ENCODE measurements around the gene ADD1. TPM values are rescaled to one million over a fixed set of nuclear protein-coding genes. Genes with fewer than 3 reads are reported as not detected.

Gene ADD1
- total RNA-seq, 1 donor from 2014 or later, result 155 TPM

DNA sequence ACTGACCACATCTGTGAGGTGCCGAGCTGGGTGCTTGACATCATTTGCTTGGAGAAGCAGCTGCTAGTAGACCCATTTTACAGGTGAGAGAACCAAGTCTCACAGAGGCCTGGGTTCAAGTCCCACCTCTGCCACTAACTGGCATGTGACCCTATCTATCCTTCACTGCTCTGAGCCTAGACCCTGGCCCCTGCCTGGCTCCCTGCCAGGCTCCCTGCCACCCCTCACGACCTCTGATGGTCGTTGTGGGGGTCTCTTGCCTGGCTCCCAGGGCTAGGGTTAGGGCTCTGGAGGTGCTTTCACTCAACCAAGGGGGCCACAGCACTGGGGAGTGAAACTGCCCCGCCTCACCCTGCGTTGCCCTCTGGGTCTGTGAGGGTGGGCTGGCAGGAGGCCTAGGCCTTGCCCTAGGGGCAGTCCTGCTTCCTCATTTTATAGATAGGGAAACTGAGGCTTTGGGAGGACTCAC lies 7.2 kb upstream of the ADD1 start:
- Histone ChIP-seq H3K4me1 (ENCODE audit: control insufficient read depth in 3 of 3, insufficient read depth in 3 of 3, low read length in 3 of 3) (peaks cover 14 to 16% (median 14%) of the 10 kb centered on the region in 3 donors), H3K9ac (ENCODE audit: low read depth in 1 of 3, low read length in 3 of 3) (no peak overlapping the region), H3K36me3 (ENCODE audit: control insufficient read depth in 3 of 3, insufficient read depth in 3 of 3, low read length in 3 of 3) (peaks cover 25 to 29% (median 28%) of the 10 kb centered on the region in 3 donors), H3K27ac (ENCODE audit: low read depth, low read length) (no peak overlapping the region), H3K4me3 (ENCODE audit: low read length in 3 of 3) (no peak overlapping the region), H3K27me3 (ENCODE audit: control insufficient read depth in 3 of 3, insufficient read depth in 3 of 3, low read length in 3 of 3) (no peaks in the 10 kb centered on the region), H3K9me3 (ENCODE audit: control insufficient read depth in 3 of 3, low read length in 3 of 3) (no peaks in the 10 kb centered on the region)

DNA sequence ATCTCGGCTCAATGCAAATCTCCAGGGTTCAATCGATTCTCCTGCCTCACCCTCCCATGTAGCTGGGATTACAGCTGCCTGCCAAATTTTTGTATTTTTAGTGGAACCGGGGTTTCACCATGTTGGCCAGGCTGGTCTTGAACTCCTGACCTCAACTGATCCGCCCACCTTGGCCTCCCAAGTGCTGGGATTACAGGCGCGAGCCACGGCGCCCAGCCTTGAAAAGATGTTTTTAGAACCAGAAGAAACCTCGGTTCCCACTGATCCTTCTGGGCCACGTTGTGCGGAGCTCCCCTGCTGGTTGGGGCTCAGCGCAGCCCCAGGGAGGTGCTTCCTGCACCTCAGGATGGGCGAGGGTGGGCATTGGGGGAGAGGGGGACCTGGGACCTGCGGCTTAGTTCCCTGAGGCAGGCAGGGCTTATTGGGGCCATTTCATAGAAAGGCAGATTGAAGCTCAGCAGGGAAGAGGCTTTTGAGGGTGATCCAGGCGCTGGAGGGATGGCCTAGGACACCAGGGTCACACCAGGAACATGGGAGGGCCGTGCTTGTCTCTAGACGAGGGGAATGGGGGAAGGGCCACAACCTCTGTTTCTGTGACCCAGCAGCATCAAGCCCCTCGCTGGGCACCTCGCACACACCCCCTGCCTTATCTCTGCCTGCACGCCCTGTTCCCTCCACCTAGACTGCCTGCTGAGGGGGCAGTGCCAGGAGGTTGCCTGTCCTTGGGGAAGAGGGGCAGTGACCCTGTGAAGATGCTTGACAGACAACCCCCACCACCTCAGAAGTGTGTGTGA lies 6.3 kb upstream of the ADD1 start:
- H3K9ac ChIP-seq (ENCODE audit: low read depth in 1 of 3, low read length in 3 of 3), result peak overlapping the region in 2 of 3 donors; percentile 10 to 45
- H3K9me3 ChIP-seq (ENCODE audit: control insufficient read depth in 3 of 3, low read length in 3 of 3), result no peaks in the 10 kb centered on the region
- peaks cover 14 to 16% (median 14%) of the 10 kb centered on the region in 3 donors for H3K4me1 ChIP-seq (ENCODE audit: control insufficient read depth in 3 of 3, insufficient read depth in 3 of 3, low read length in 3 of 3)
- no peak overlapping the region for H3K4me3 ChIP-seq (ENCODE audit: low read length in 3 of 3)
- peaks cover 17 to 24% (median 21%) of the 10 kb centered on the region in 3 donors for H3K36me3 ChIP-seq (ENCODE audit: control insufficient read depth in 3 of 3, insufficient read depth in 3 of 3, low read length in 3 of 3)
- no peaks in the 10 kb centered on the region for H3K27me3 ChIP-seq (ENCODE audit: control insufficient read depth in 3 of 3, insufficient read depth in 3 of 3, low read length in 3 of 3)
- no peak overlapping the region for H3K27ac ChIP-seq (ENCODE audit: low read depth, low read length)

DNA sequence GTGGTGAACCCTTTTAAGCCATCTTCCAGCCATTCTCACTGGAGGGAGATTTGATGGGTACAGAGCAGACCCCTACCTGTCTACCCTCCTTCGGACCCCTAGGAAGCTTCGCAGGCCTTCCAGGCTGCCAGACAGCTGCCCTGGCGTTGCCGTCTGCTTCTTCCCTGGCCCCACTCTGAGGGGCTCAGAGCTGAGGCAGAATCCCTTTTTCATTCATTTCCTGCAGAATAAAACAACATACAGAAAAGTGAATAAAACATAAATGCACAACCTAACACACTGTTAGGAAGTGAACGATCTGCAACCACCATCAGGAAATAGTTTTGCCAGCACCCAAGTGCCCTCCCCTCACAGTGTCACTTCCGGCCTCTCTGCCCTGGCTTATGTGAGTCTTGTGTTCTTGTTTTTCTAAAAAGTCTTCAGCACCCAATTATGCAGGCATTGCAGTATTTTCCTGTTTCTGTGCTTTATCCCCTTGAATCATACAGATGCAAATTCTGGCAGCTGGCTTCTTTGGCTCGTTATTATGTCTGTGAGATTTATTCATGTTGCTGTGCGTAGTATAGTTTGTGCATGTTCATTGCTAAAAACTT lies 5.6 kb upstream of the ADD1 start:
- H3K9ac ChIP-seq (ENCODE audit: low read depth in 1 of 3, low read length in 3 of 3), result peak overlapping the region in 2 of 3 donors; percentile 45 to 51
- H3K4me1 ChIP-seq (ENCODE audit: control insufficient read depth in 3 of 3, insufficient read depth in 3 of 3, low read length in 3 of 3), result peaks cover 20 to 23% (median 20%) of the 10 kb centered on the region in 3 donors
- H3K4me3 ChIP-seq (ENCODE audit: low read length in 3 of 3), result peak overlapping the region in 1 of 3 donors; percentile 10

DNA sequence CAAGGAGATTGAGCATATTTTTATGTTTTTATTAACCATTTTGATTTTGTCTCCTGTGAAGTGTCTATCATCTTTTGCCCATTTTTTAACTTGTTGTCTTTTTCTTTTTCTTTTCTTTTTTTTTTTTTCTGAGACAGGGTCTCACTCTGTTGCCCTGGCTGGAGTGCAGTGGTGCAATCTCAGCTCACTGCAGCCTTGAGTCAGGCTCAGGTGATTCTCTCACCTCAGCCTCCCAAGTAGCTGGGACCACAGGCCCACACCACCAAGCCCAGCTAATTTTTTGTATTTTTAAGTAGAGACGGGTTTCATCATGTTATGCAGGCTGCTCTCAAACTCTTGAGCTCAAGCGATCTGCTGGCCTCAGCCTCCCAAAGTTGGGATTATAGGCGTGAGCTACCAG lies 4.6 kb upstream of the ADD1 start:
- no peak overlapping the region for H3K27ac ChIP-seq (ENCODE audit: low read depth, low read length)
- H3K9ac ChIP-seq (ENCODE audit: low read depth in 1 of 3, low read length in 3 of 3), result no peak overlapping the region
- H3K4me3 ChIP-seq (ENCODE audit: low read length in 3 of 3), result no peak overlapping the region
- no peaks in the 10 kb centered on the region for H3K27me3 ChIP-seq (ENCODE audit: control insufficient read depth in 3 of 3, insufficient read depth in 3 of 3, low read length in 3 of 3)
- peaks cover 1 to 9% (median 9%) of the 10 kb centered on the region in 3 donors for H3K36me3 ChIP-seq (ENCODE audit: control insufficient read depth in 3 of 3, insufficient read depth in 3 of 3, low read length in 3 of 3)
- peaks cover 21 to 23% (median 22%) of the 10 kb centered on the region in 3 donors for H3K4me1 ChIP-seq (ENCODE audit: control insufficient read depth in 3 of 3, insufficient read depth in 3 of 3, low read length in 3 of 3)
- H3K9me3 ChIP-seq (ENCODE audit: control insufficient read depth in 3 of 3, low read length in 3 of 3), result no peaks in the 10 kb centered on the region

More for the DNA sequence above, 5.6 kb upstream of the ADD1 start:
- no peaks in the 10 kb centered on the region for H3K27me3 ChIP-seq (ENCODE audit: control insufficient read depth in 3 of 3, insufficient read depth in 3 of 3, low read length in 3 of 3)
- no peak overlapping the region for H3K27ac ChIP-seq (ENCODE audit: low read depth, low read length)
- peaks cover 11 to 18% (median 16%) of the 10 kb centered on the region in 3 donors for H3K36me3 ChIP-seq (ENCODE audit: control insufficient read depth in 3 of 3, insufficient read depth in 3 of 3, low read length in 3 of 3)
- H3K9me3 ChIP-seq (ENCODE audit: control insufficient read depth in 3 of 3, low read length in 3 of 3), result no peaks in the 10 kb centered on the region

DNA sequence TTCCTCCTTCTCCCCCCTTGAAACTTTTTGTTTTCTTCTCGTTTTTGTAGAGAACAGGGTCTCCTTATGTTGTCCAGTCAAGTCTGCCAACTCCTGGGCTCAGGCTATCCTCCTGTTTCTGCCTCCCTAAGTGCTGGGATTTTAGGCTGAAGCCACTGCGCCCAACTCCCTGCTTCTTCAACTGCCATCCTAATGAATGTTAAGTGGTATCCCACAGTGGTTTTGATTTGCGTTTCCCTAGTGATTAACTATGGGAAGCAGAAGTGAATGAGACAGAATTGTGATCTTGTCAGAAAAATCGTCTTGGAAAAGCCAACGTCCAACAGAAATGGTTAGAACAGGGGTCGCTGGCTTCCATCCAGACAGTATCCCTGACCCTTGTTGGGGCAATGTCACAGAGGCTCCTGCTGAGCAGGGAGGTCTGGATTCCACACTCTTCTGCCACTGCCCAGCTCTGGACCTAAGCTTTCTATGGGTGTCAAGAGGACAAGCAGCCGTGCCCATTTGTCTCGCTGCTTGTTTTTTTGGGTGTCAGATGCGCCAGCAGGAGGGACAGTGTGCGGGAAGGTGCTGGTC lies 869 bp upstream of the ADD1 start:
- Histone ChIP-seq H3K27me3 (ENCODE audit: control insufficient read depth in 3 of 3, insufficient read depth in 3 of 3, low read length in 3 of 3) (no peaks in the 10 kb centered on the region), H3K27ac (ENCODE audit: low read depth, low read length) (peak overlapping the region; percentile 91), H3K9ac (ENCODE audit: low read depth in 1 of 3, low read length in 3 of 3) (peak overlapping the region; percentile 92 to 95 (median 95)), H3K36me3 (ENCODE audit: control insufficient read depth in 3 of 3, insufficient read depth in 3 of 3, low read length in 3 of 3) (no peaks in the 10 kb centered on the region), H3K4me3 (ENCODE audit: low read length in 3 of 3) (peak overlapping the region; percentile 83 to 91 (median 88)), H3K4me1 (ENCODE audit: control insufficient read depth in 3 of 3, insufficient read depth in 3 of 3, low read length in 3 of 3) (peaks cover 24 to 28% (median 26%) of the 10 kb centered on the region in 3 donors), H3K9me3 (ENCODE audit: control insufficient read depth in 3 of 3, low read length in 3 of 3) (no peaks in the 10 kb centered on the region)

DNA sequence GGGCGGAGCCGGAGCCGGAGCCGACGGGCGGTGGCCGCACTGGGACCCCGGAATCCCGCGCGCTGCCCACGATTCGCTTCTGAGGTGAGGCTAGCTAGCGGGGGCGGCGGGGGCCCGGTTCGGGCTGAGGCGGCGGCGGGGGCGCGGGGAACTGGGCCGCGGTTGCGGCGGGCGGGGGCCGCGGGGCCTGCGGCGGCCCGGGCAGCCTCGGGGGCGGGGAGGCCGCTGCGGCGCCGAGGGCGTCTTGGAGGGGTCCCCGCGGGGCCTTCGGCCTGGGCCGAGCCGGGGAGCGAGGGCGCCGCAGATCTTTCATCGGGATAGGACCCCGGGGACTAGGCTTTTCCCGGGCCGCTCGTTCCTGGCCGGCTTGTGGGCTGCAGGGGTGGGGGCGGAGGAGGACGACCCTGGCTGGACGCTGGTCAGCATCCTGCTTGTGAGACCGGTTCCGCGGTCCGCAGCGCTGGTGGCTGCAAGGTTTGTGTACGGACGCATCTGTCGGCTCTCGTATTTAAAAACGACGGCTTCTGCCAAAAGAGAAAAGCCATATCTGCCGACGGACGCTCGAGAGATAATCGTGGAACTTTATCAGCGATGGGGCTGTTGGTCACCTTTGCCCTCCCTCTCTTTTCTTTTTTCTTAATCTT lies 419 bp downstream of the ADD1 start:
- H3K27ac ChIP-seq (ENCODE audit: low read depth, low read length), result peak overlapping the region; percentile 91
- H3K4me3 ChIP-seq (ENCODE audit: low read length in 3 of 3), result peak overlapping the region; percentile 86 to 91 (median 87)
- H3K9ac ChIP-seq (ENCODE audit: low read depth in 1 of 3, low read length in 3 of 3), result peak overlapping the region; percentile 82 to 88 (median 84)
- no peaks in the 10 kb centered on the region for H3K36me3 ChIP-seq (ENCODE audit: control insufficient read depth in 3 of 3, insufficient read depth in 3 of 3, low read length in 3 of 3)
- H3K4me1 ChIP-seq (ENCODE audit: control insufficient read depth in 3 of 3, insufficient read depth in 3 of 3, low read length in 3 of 3), result peaks cover 23 to 34% (median 33%) of the 10 kb centered on the region in 3 donors
- H3K9me3 ChIP-seq (ENCODE audit: control insufficient read depth in 3 of 3, low read length in 3 of 3), result no peaks in the 10 kb centered on the region
- H3K27me3 ChIP-seq (ENCODE audit: control insufficient read depth in 3 of 3, insufficient read depth in 3 of 3, low read length in 3 of 3), result no peaks in the 10 kb centered on the region

DNA sequence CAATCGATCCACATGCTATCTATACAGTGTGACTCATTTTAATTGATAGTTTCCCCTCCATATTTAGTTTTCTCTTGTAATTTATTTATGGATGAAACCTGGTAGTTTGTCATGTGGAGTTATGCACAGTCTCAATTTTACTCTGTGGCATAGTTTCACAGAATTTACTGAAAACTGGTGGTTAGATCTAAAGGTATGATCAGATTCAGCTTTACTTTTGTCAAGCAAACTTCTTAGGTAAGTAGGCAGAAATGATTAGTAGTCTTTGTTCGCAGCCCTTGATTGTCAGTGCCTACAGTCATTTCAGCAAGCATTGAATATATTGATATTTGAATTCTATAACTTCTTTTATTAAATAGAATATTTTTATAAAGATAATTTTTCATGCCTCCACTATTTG lies 2.5 kb downstream of the ADD1 start:
- peaks cover 32 to 46% (median 43%) of the 10 kb centered on the region in 3 donors for H3K4me1 ChIP-seq (ENCODE audit: control insufficient read depth in 3 of 3, insufficient read depth in 3 of 3, low read length in 3 of 3)
- H3K9ac ChIP-seq (ENCODE audit: low read depth in 1 of 3, low read length in 3 of 3), result no peak overlapping the region
- no peaks in the 10 kb centered on the region for H3K9me3 ChIP-seq (ENCODE audit: control insufficient read depth in 3 of 3, low read length in 3 of 3)
- H3K36me3 ChIP-seq (ENCODE audit: control insufficient read depth in 3 of 3, insufficient read depth in 3 of 3, low read length in 3 of 3), result no peaks in the 10 kb centered on the region
- H3K4me3 ChIP-seq (ENCODE audit: low read length in 3 of 3), result no peak overlapping the region
- H3K27ac ChIP-seq (ENCODE audit: low read depth, low read length), result no peak overlapping the region
- no peaks in the 10 kb centered on the region for H3K27me3 ChIP-seq (ENCODE audit: control insufficient read depth in 3 of 3, insufficient read depth in 3 of 3, low read length in 3 of 3)

DNA sequence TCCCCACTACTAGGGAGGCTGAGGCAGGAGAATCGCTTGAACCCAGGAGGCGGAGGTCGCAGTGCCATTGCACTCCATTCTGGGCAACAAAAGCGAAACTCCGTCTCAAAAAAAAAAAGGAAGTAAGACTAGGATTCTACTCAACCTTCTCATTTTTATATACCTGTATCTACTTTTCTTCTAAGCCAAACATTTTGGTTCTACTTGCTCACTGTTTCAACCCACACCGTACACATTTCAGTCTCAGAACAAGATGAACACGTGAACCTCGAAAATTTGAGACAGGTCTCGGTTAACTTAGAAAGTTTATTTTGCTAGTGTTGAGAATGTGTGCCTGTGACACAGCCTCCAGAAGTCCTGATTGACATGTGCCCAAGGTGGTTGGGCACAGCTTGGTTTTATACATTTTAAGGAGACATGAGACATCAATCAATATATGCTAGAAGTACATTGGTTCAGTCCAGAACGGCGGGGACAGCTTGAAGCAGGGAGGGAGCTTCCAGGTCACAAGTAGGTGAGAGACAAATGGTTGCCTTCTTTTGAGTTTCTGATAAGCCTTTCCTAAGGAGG lies 3.7 kb downstream of the ADD1 start:
- H3K4me3 ChIP-seq (ENCODE audit: low read length in 3 of 3), result no peak overlapping the region
- no peaks in the 10 kb centered on the region for H3K9me3 ChIP-seq (ENCODE audit: control insufficient read depth in 3 of 3, low read length in 3 of 3)
- no peaks in the 10 kb centered on the region for H3K36me3 ChIP-seq (ENCODE audit: control insufficient read depth in 3 of 3, insufficient read depth in 3 of 3, low read length in 3 of 3)
- H3K4me1 ChIP-seq (ENCODE audit: control insufficient read depth in 3 of 3, insufficient read depth in 3 of 3, low read length in 3 of 3), result peaks cover 36 to 50% (median 48%) of the 10 kb centered on the region in 3 donors
- no peak overlapping the region for H3K9ac ChIP-seq (ENCODE audit: low read depth in 1 of 3, low read length in 3 of 3)
- H3K27me3 ChIP-seq (ENCODE audit: control insufficient read depth in 3 of 3, insufficient read depth in 3 of 3, low read length in 3 of 3), result no peaks in the 10 kb centered on the region
- H3K27ac ChIP-seq (ENCODE audit: low read depth, low read length), result no peak overlapping the region

DNA sequence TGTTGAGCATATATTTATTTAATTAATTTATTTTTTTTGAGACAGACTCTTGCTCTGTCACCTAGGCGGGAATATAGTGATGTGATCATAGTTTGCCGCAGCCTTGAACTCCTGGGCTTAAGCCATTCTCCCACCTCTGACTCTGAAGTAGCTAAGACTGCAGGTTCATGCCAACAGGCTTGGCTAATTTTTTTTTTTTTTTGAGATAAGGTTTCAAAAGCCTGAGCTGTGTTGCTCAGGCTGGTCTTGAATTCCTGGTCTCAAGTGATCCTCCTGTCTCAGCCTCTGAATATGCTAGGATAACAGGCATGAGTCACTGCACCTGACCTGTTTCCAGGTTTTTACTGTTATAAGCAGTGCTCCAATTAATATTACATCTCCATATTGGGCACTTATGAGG lies 4.8 kb downstream of the ADD1 start:
- H3K27me3 ChIP-seq (ENCODE audit: control insufficient read depth in 3 of 3, insufficient read depth in 3 of 3, low read length in 3 of 3), result no peaks in the 10 kb centered on the region
- no peak overlapping the region for H3K9ac ChIP-seq (ENCODE audit: low read depth in 1 of 3, low read length in 3 of 3)
- H3K9me3 ChIP-seq (ENCODE audit: control insufficient read depth in 3 of 3, low read length in 3 of 3), result no peaks in the 10 kb centered on the region
- no peak overlapping the region for H3K27ac ChIP-seq (ENCODE audit: low read depth, low read length)
- no peaks in the 10 kb centered on the region for H3K36me3 ChIP-seq (ENCODE audit: control insufficient read depth in 3 of 3, insufficient read depth in 3 of 3, low read length in 3 of 3)
- H3K4me3 ChIP-seq (ENCODE audit: low read length in 3 of 3), result no peak overlapping the region
- H3K4me1 ChIP-seq (ENCODE audit: control insufficient read depth in 3 of 3, insufficient read depth in 3 of 3, low read length in 3 of 3), result peaks cover 34 to 48% (median 46%) of the 10 kb centered on the region in 3 donors
